ENCODE measurements around the gene BUD13.

The BUD13 gene

DNA sequence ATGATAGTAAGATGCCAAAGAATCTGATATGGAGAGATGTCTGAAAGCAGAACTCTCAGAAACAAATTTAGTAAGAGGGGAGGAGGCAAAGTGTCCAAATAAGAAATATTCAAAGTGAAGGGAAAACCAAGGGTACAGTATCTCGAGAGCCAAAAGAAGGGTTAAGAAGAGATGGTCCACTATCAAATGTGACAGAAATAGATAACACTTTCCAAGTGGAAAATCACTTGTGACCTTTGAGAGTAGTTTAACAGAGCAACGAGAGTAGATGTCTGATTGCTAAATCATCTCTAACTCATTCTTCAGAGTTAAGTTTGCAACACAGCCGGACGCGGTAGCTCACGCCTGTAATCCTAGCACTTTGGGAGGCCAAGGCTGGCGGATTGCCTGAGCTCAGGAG lies 4.3 kb upstream of the BUD13 start:
- H3K4me1 Mint-ChIP-seq: peaks cover 11% of the 10 kb centered on the region
- no peaks in the 10 kb centered on the region for H3K9me3 Mint-ChIP-seq
- no peak overlapping the region for H3K4me3 Mint-ChIP-seq
- H3K27me3 Mint-ChIP-seq (ENCODE audit: low read depth): no peaks in the 10 kb centered on the region
- no peak overlapping the region for H3K27ac Mint-ChIP-seq
- peaks cover 45% of the 10 kb centered on the region for H3K36me3 Mint-ChIP-seq (ENCODE audit: low read depth)
- TF ChIP-seq, protein P1, sequence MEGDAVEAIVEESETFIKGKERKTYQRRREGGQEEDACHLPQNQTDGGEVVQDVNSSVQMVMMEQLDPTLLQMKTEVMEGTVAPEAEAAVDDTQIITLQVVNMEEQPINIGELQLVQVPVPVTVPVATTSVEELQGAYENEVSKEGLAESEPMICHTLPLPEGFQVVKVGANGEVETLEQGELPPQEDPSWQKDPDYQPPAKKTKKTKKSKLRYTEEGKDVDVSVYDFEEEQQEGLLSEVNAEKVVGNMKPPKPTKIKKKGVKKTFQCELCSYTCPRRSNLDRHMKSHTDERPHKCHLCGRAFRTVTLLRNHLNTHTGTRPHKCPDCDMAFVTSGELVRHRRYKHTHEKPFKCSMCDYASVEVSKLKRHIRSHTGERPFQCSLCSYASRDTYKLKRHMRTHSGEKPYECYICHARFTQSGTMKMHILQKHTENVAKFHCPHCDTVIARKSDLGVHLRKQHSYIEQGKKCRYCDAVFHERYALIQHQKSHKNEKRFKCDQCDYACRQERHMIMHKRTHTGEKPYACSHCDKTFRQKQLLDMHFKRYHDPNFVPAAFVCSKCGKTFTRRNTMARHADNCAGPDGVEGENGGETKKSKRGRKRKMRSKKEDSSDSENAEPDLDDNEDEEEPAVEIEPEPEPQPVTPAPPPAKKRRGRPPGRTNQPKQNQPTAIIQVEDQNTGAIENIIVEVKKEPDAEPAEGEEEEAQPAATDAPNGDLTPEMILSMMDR (IDR thresholded peaks at IDR 0.05; ENCODE audit: unreplicated experiment in 3 of 3): no peak

DNA sequence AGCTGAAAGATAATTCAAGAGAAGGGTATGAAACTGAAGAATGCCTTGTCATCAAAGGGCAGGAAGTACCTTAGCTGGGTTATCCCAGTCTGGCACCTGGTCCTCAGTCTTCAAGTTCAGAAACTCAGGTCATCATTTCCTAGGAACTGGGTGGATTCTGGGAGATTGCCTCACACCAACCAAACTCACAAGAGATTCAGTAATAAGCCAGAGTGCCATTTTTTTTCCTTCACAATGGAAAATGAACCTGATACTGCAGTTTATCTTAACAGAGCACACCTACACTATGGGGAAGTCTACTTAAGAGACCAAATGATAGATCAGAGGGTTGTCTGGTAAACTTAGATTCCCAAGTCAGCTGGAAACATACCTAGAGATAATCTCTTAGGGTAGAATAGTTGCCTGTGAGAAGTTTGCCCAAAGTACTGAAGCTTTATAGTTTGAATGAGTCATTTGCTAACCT lies 3.8 kb upstream of the BUD13 start:
- Mint-ChIP-seq H3K27ac (no peak overlapping the region), H3K27me3 (ENCODE audit: low read depth) (no peaks in the 10 kb centered on the region), H3K4me1 (peaks cover 16% of the 10 kb centered on the region), H3K4me3 (no peak overlapping the region), H3K9me3 (no peaks in the 10 kb centered on the region), H3K36me3 (ENCODE audit: low read depth) (peaks cover 42% of the 10 kb centered on the region)
- TF ChIP-seq, protein P1 (IDR thresholded peaks at IDR 0.05; ENCODE audit: unreplicated experiment in 3 of 3): no peak

DNA sequence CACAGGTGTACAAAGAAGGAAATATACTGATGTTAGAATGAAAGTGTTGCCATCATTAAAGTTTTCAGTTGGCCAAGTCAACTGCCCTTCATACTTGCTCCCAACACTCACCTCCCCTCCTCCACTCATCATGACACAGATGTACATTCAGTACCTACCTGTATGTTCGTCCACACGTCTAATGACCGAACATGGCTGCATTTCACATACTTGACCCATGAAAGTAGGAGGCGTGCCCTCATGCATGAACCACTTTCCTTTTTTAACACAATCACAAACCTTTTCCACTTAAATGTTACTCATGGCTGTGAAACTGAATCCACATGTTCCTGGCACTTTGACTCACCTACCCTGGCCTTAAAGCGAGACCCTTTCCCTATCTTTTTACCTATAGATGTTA lies 3.2 kb upstream of the BUD13 start:
- Mint-ChIP-seq H3K4me1 (peaks cover 22% of the 10 kb centered on the region), H3K27me3 (ENCODE audit: low read depth) (no peaks in the 10 kb centered on the region), H3K27ac (peak overlapping the region in 1 of 3 experiments; percentile 10), H3K4me3 (peak overlapping the region; percentile 7 to 58 (median 9)), H3K9me3 (no peaks in the 10 kb centered on the region), H3K36me3 (ENCODE audit: low read depth) (peaks cover 39% of the 10 kb centered on the region)
- TF ChIP-seq, protein P1 (IDR thresholded peaks at IDR 0.05; ENCODE audit: unreplicated experiment in 3 of 3): no peak

DNA sequence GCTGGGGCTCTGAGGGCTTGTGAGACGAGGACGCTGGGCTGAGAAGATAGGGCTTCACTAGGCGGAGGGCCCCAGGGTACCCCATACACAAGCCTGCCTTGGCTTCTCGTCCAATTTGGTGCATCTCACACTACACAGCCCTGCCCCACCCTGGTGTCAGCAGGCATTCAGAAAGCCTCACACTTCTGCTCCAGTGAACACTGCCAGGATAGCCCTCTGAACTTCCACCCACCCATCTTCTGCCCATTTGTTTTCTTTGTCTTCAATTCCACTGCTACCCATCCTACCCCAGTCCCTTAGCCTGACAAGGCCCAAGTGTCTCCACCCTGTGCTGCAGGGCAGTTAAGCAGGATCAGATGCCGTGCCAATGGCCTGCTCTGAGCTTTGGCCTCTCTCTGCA lies 1.9 kb upstream of the BUD13 start:
- no peaks in the 10 kb centered on the region for H3K9me3 Mint-ChIP-seq

DNA sequence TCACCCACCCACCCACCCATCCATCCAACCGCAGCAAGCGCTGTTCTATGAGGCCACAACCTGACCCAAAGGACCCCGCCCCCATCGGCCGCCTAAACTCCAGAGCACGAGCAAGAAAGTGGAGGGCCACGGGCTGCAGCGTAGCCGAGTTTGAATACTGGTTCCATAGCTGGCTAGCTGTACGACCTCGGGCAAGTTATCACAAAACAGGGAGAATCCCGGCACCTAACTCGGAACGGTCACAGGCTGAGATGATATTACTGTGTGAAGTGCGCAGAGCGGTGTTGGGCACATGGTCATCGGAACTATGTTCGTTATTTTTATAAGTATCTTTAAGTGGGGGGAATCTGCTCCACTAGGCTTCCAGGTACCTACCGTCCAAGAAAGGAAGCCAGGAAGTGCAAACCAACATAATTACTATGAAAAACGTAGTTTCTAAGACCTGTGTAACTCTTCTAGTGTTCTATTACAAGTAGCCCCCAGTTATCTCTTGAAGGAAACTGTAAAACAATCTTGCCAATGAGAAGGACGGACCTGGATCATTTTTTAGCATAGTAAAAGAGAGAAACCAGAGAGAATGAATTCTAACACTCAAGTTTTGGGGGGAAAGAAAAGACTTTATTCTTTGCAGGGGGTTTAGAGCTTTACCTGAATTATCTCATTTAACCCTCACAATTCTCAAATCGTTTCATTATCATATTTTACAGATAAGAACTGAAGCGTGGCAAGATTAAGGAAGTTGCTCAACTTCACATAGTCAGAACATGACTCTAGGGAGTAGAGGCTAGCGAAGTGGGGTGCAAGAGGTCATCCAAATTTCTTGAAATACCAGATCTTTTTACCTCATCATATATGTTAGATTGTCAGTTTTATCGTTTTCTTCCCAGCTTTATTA lies 663 bp upstream of the BUD13 start:
- H3K27ac Mint-ChIP-seq: peak overlapping the region; percentile 90 to 98 (median 97)
- H3K4me3 Mint-ChIP-seq: peak overlapping the region; percentile 88 to 93 (median 89)
- H3K9me3 Mint-ChIP-seq: no peaks in the 10 kb centered on the region
- peaks cover 31% of the 10 kb centered on the region for H3K36me3 Mint-ChIP-seq (ENCODE audit: low read depth)
- H3K27me3 Mint-ChIP-seq (ENCODE audit: low read depth): no peaks in the 10 kb centered on the region
- TF ChIP-seq, protein P1 (IDR thresholded peaks at IDR 0.05; ENCODE audit: unreplicated experiment in 3 of 3): no peak
- peaks cover 24% of the 10 kb centered on the region for H3K4me1 Mint-ChIP-seq

More for the DNA sequence above, 1.9 kb upstream of the BUD13 start:
- peaks cover 24% of the 10 kb centered on the region for H3K4me1 Mint-ChIP-seq
- H3K36me3 Mint-ChIP-seq (ENCODE audit: low read depth): peaks cover 38% of the 10 kb centered on the region
- TF ChIP-seq, protein P1 (IDR thresholded peaks at IDR 0.05; ENCODE audit: unreplicated experiment in 3 of 3): no peak
- no peaks in the 10 kb centered on the region for H3K27me3 Mint-ChIP-seq (ENCODE audit: low read depth)
- H3K27ac Mint-ChIP-seq: peak overlapping the region in 2 of 3 experiments; percentile 34 to 64
- H3K4me3 Mint-ChIP-seq: peak overlapping the region; percentile 68 to 78 (median 77)

All from nephron (organoid).